Endodermal cell (in vitro differentiated cells): ENCODE data around the gene MFSD2A. TPM values are rescaled to one million over a fixed set of nuclear protein-coding genes. Genes with fewer than 3 reads are reported as not detected.

Experiments used
- DNase-seq: peaks from one replicate; pipeline ENCODE4 v3.0.0-alpha.2; 2017
- H3K27ac ChIP-seq: 2 replicates; pipeline ENCODE4 v1.5.1; 2013; ENCODE audit warnings: mild to moderate bottlenecking, low read depth, low read length, moderate library complexity
- H3K27me3 ChIP-seq: 2 replicates; pipeline ENCODE4 v1.6.1; 2013; ENCODE audit warnings: mild to moderate bottlenecking, low read length, moderate library complexity; ENCODE audit not compliant: insufficient read depth, control insufficient read depth, poor library complexity, severe bottlenecking
- H3K36me3 ChIP-seq: 2 replicates; pipeline ENCODE4 v1.7.0; 2013; ENCODE audit warnings: mild to moderate bottlenecking, low read length, moderate library complexity; ENCODE audit not compliant: control insufficient read depth, insufficient read depth
- H3K4me1 ChIP-seq: one replicate; pipeline ENCODE4 v1.7.0; 2013; ENCODE audit warnings: low read length; ENCODE audit not compliant: control insufficient read depth, insufficient read depth
- H3K4me3 ChIP-seq: 2 replicates; pipeline ENCODE4 v1.5.1; 2013; ENCODE audit warnings: mild to moderate bottlenecking, low read length, moderate library complexity
- H3K9ac ChIP-seq: 2 replicates; pipeline ENCODE4 v1.6.1; 2013; ENCODE audit warnings: mild to moderate bottlenecking, low read length, moderate library complexity; ENCODE audit not compliant: poor library complexity, severe bottlenecking; ENCODE audit errors: extremely low read depth
- H3K9me3 ChIP-seq: 2 replicates; pipeline ENCODE4 v1.6.1; 2013; ENCODE audit warnings: mild to moderate bottlenecking, low read length, moderate library complexity; ENCODE audit not compliant: control insufficient read depth
- H3K27ac Mint-ChIP-seq: 2 replicates; pipeline ENCODE4 v1.8.0; 2020; ENCODE audit warnings: mixed read lengths
- H3K27me3 Mint-ChIP-seq: 2 replicates; pipeline ENCODE4 v1.8.0; 2021; ENCODE audit warnings: mild to moderate bottlenecking, mixed read lengths; ENCODE audit not compliant: insufficient read depth
- H3K36me3 Mint-ChIP-seq: 2 replicates; pipeline ENCODE4 v1.8.0; 2020; ENCODE audit warnings: low read depth, mixed read lengths
- H3K4me1 Mint-ChIP-seq: 2 replicates; pipeline ENCODE4 v1.8.0; 2020; ENCODE audit warnings: mixed read lengths
- H3K4me3 Mint-ChIP-seq: 2 replicates; pipeline ENCODE4 v1.8.0; 2020; ENCODE audit warnings: mild to moderate bottlenecking, moderate library complexity, mixed read lengths
- H3K9me3 Mint-ChIP-seq: 2 replicates; pipeline ENCODE4 v1.8.0; 2020; ENCODE audit warnings: mild to moderate bottlenecking, mixed read lengths
- CTCF ChIP-seq: fragments of 200-600 bp; sonication (generic); conservative IDR thresholded peaks from 2 replicates; pipeline ENCODE4 v1.5.0; 2021; ENCODE audit warnings: antibody characterized with exemption, mild to moderate bottlenecking
- WGBS, 2 experiments: methylation state at CpG; one replicate each; pipeline versions ENCODE4 v1.1.5 to v1.1.7; 2013; ENCODE audit warnings: missing lambda C conversion rate in 2 of 2, mixed read lengths in 1 of 2; ENCODE audit not compliant: insufficient coverage in 1 of 2, insufficient read length in 1 of 2; 5-methylcytosine and 5-hydroxymethylcytosine counted together
- total RNA-seq, 2 donors: library from RNA; stranded (reverse); fragmentation: NEBNext Ultra II Directional in 1 of 2; extraction: Animal tissue kit (Norgen Biotek cat#: 25700) in 1 of 2; gene quantifications; 2 replicates in 1 of 2; 3 replicates in 1 of 2; pipeline ENCODE4 v1.2.1, GENCODE V29; 2021

Gene MFSD2A
- total RNA-seq, 2 donors from 2014 or later: 6.3 to 8.5 TPM

- Histone ChIP-seq H3K9ac (no peak overlapping the region), H3K36me3 (no peaks in the 10 kb centered on the region), H3K27me3 (no peaks in the 10 kb centered on the region), H3K9me3 (no peaks in the 10 kb centered on the region), H3K4me1 (no peaks in the 10 kb centered on the region), H3K4me3 (no peak overlapping the region), H3K27ac (no peak overlapping the region)
- H3K27me3 Mint-ChIP-seq: no peaks in the 10 kb centered on the region
- peaks cover 9% of the 10 kb centered on the region for H3K36me3 Mint-ChIP-seq
- H3K27ac Mint-ChIP-seq: no peak overlapping the region
- 92 to 93% methylated on average over 6 to 9 of the region's 9 CpGs for WGBS, 2 experiments
- no peak overlapping the region for H3K4me3 Mint-ChIP-seq
- H3K4me1 Mint-ChIP-seq: no peaks in the 10 kb centered on the region
- no peak for DNase-seq
- no peaks in the 10 kb centered on the region for H3K9me3 Mint-ChIP-seq
- no peak for TF ChIP-seq CTCF
Observed at GRCh38 chr1:39969048-39969447, 14.1 kb downstream of the MFSD2A start.

GRCh38 chr1:39969531-39970270, 14.8 kb downstream of the MFSD2A start:
- H3K36me3 Mint-ChIP-seq: peaks cover 9% of the 10 kb centered on the region
- H3K9me3 Mint-ChIP-seq: no peaks in the 10 kb centered on the region
- Histone ChIP-seq H3K27ac (no peak overlapping the region), H3K9me3 (no peaks in the 10 kb centered on the region), H3K27me3 (no peaks in the 10 kb centered on the region), H3K4me1 (no peaks in the 10 kb centered on the region), H3K4me3 (no peak overlapping the region), H3K36me3 (no peaks in the 10 kb centered on the region), H3K9ac (no peak overlapping the region)
- TF ChIP-seq CTCF: no peak
- H3K27ac Mint-ChIP-seq: no peak overlapping the region
- 92% methylated on average over 9 to 13 of the region's 13 CpGs for WGBS, 2 experiments
- DNase-seq: no peak
- H3K4me3 Mint-ChIP-seq: no peak overlapping the region
- no peaks in the 10 kb centered on the region for H3K4me1 Mint-ChIP-seq
- H3K27me3 Mint-ChIP-seq: no peaks in the 10 kb centered on the region

- Histone ChIP-seq H3K27me3 (no peaks in the 10 kb centered on the region), H3K4me3 (no peak overlapping the region), H3K36me3 (no peaks in the 10 kb centered on the region), H3K9me3 (no peaks in the 10 kb centered on the region), H3K4me1 (no peaks in the 10 kb centered on the region), H3K27ac (no peak overlapping the region), H3K9ac (no peak overlapping the region)
- no peak for TF ChIP-seq CTCF
- no peak overlapping the region for H3K27ac Mint-ChIP-seq
- H3K27me3 Mint-ChIP-seq: no peaks in the 10 kb centered on the region
- no peak for DNase-seq
- H3K9me3 Mint-ChIP-seq: no peaks in the 10 kb centered on the region
- H3K4me3 Mint-ChIP-seq: no peak overlapping the region
- no peaks in the 10 kb centered on the region for H3K4me1 Mint-ChIP-seq
- peaks cover 9% of the 10 kb centered on the region for H3K36me3 Mint-ChIP-seq
- WGBS, 2 experiments: 92 to 100% methylated on average over 1 to 4 of the region's 4 CpGs
Observed at GRCh38 chr1:39970274-39970673, 15.3 kb downstream of the MFSD2A start.
